GM12878 (cell line): Measurements from ENCODE around the gene NPAS2.

Experiments
- CTCF ChIP-seq, 3 experiments: IDR thresholded peaks in 2 of 3; conservative IDR thresholded peaks in 1 of 3; 2 replicates each; pipeline ENCODE4 v1.5.1; 2011; ENCODE audit warnings: low read depth in 3 of 3, low read length in 3 of 3, mild to moderate bottlenecking in 3 of 3, control low read depth in 2 of 3, moderate library complexity in 2 of 3, inconsistent platforms in 1 of 3, mixed read lengths in 1 of 3; ENCODE audit not compliant: control insufficient read depth in 2 of 3, insufficient read depth in 1 of 3; ENCODE audit errors: extremely low read depth in 1 of 3
- EP300 ChIP-seq, 2 experiments: fragments of 150-350 bp in 1 of 2; IDR thresholded peaks; 2 replicates each; pipeline ENCODE4 v1.6.1; 2011 to 2012; ENCODE audit warnings: low read depth in 2 of 2, low read length in 2 of 2, borderline replicate concordance in 1 of 2, improper control_type of control experiment in 1 of 2, inconsistent platforms in 1 of 2; ENCODE audit not compliant: control insufficient read depth in 1 of 2
- HDAC6 ChIP-seq: fragments of 200-600 bp; sonication (generic); IDR thresholded peaks from one replicate; pipeline ENCODE4 v1.8.0; 2017; ENCODE audit warnings: antibody characterized with exemption; ENCODE audit not compliant: unreplicated experiment
- POLR2A ChIP-seq: IDR thresholded peaks from 2 replicates; pipeline ENCODE4 v1.6.1; 2011; ENCODE audit warnings: low read depth, mild to moderate bottlenecking, low read length
- SIX5 ChIP-seq: IDR thresholded peaks from 2 replicates; pipeline ENCODE4 v1.6.1; 2011; ENCODE audit warnings: mild to moderate bottlenecking, low read depth, low read length, moderate library complexity; ENCODE audit not compliant: severe bottlenecking
- STAT3 ChIP-seq: IDR thresholded peaks from 2 replicates; pipeline ENCODE4 v1.6.1; 2011; ENCODE audit warnings: low read depth, low read length, improper control_type of control experiment
- TAF1 ChIP-seq: IDR thresholded peaks from 2 replicates; pipeline ENCODE4 v1.6.1; 2011; ENCODE audit warnings: mild to moderate bottlenecking, low read depth, low read length, borderline replicate concordance
- ZNF274 ChIP-seq: IDR thresholded peaks from one replicate; pipeline ENCODE4 v1.8.0; 2011; ENCODE audit not compliant: insufficient read length, insufficient read depth

DNA sequence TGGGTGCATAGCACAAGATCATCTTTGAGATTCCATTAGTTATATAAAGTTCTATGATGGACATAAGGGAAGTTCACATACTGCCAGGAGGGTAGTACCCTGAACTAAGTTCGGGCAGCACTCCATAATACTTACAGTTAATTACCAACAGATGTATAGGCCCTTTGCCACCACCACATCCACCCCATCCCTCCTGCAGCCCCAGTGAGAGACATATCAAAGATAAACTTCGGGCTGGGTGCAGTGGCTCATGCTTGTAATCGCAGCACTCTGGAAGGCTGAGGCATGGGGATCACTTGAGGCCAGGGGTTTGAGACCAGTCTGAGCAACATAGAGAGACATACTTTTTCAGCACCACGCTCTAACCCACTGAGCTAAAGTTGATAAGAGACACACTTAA lies 46.4 kb upstream of the NPAS2 start:
- no peak for TF ChIP-seq ZNF274
- TF ChIP-seq EP300 (IDR thresholded peaks at IDR 0.05; ENCODE audit: borderline replicate concordance in 1 of 2, control insufficient read depth in 1 of 2, low read depth in 2 of 2, low read length in 2 of 2), result no peak
- TF ChIP-seq HDAC6, result no peak
- TF ChIP-seq POLR2A, result no peak
- TF ChIP-seq CTCF (IDR thresholded peaks at IDR 0.05 in 2 of 3, conservative IDR thresholded peaks at IDR 0.05 in 1 of 3; ENCODE audit: control insufficient read depth in 2 of 3, extremely low read depth in 1 of 3, insufficient read depth in 1 of 3, low read depth in 3 of 3, low read length in 3 of 3), result no peak
- no peak for TF ChIP-seq TAF1
- no peak for TF ChIP-seq STAT3
- no peak for TF ChIP-seq SIX5
